Endodermal cell (in vitro differentiated cells): ENCODE measurements around the gene TEDC2. TPM values are rescaled to one million over a fixed set of nuclear protein-coding genes. Genes with fewer than 3 reads are reported as not detected.

Experiments used
- DNase-seq: peaks from one replicate; pipeline ENCODE4 v3.0.0-alpha.2; 2017
- H3K27ac ChIP-seq: 2 replicates; pipeline ENCODE4 v1.5.1; 2013; ENCODE audit warnings: mild to moderate bottlenecking, low read depth, low read length, moderate library complexity
- H3K27me3 ChIP-seq: 2 replicates; pipeline ENCODE4 v1.6.1; 2013; ENCODE audit warnings: mild to moderate bottlenecking, low read length, moderate library complexity; ENCODE audit not compliant: insufficient read depth, control insufficient read depth, poor library complexity, severe bottlenecking
- H3K36me3 ChIP-seq: 2 replicates; pipeline ENCODE4 v1.7.0; 2013; ENCODE audit warnings: mild to moderate bottlenecking, low read length, moderate library complexity; ENCODE audit not compliant: control insufficient read depth, insufficient read depth
- H3K4me1 ChIP-seq: one replicate; pipeline ENCODE4 v1.7.0; 2013; ENCODE audit warnings: low read length; ENCODE audit not compliant: control insufficient read depth, insufficient read depth
- H3K4me3 ChIP-seq: 2 replicates; pipeline ENCODE4 v1.5.1; 2013; ENCODE audit warnings: mild to moderate bottlenecking, low read length, moderate library complexity
- H3K9ac ChIP-seq: 2 replicates; pipeline ENCODE4 v1.6.1; 2013; ENCODE audit warnings: mild to moderate bottlenecking, low read length, moderate library complexity; ENCODE audit not compliant: poor library complexity, severe bottlenecking; ENCODE audit errors: extremely low read depth
- H3K9me3 ChIP-seq: 2 replicates; pipeline ENCODE4 v1.6.1; 2013; ENCODE audit warnings: mild to moderate bottlenecking, low read length, moderate library complexity; ENCODE audit not compliant: control insufficient read depth
- H3K27ac Mint-ChIP-seq: 2 replicates; pipeline ENCODE4 v1.8.0; 2020; ENCODE audit warnings: mixed read lengths
- H3K27me3 Mint-ChIP-seq: 2 replicates; pipeline ENCODE4 v1.8.0; 2021; ENCODE audit warnings: mild to moderate bottlenecking, mixed read lengths; ENCODE audit not compliant: insufficient read depth
- H3K36me3 Mint-ChIP-seq: 2 replicates; pipeline ENCODE4 v1.8.0; 2020; ENCODE audit warnings: low read depth, mixed read lengths
- H3K4me1 Mint-ChIP-seq: 2 replicates; pipeline ENCODE4 v1.8.0; 2020; ENCODE audit warnings: mixed read lengths
- H3K4me3 Mint-ChIP-seq: 2 replicates; pipeline ENCODE4 v1.8.0; 2020; ENCODE audit warnings: mild to moderate bottlenecking, moderate library complexity, mixed read lengths
- H3K9me3 Mint-ChIP-seq: 2 replicates; pipeline ENCODE4 v1.8.0; 2020; ENCODE audit warnings: mild to moderate bottlenecking, mixed read lengths
- CTCF ChIP-seq: fragments of 200-600 bp; sonication (generic); conservative IDR thresholded peaks from 2 replicates; pipeline ENCODE4 v1.5.0; 2021; ENCODE audit warnings: antibody characterized with exemption, mild to moderate bottlenecking
- WGBS, 2 experiments: methylation state at CpG; one replicate each; pipeline versions ENCODE4 v1.1.5 to v1.1.7; 2013; ENCODE audit warnings: missing lambda C conversion rate in 2 of 2, mixed read lengths in 1 of 2; ENCODE audit not compliant: insufficient coverage in 1 of 2, insufficient read length in 1 of 2; 5-methylcytosine and 5-hydroxymethylcytosine counted together
- total RNA-seq, 2 donors: library from RNA; stranded (reverse); fragmentation: NEBNext Ultra II Directional in 1 of 2; extraction: Animal tissue kit (Norgen Biotek cat#: 25700) in 1 of 2; gene quantifications; 2 replicates in 1 of 2; 3 replicates in 1 of 2; pipeline ENCODE4 v1.2.1, GENCODE V29; 2021

TEDC2 gene
- total RNA-seq, 2 donors from 2014 or later = 44.0 to 57.6 TPM

- H3K9ac ChIP-seq = no peak overlapping the region
- DNase-seq = peak; percentile 35
- no peaks in the 10 kb centered on the region for H3K36me3 ChIP-seq
- no peaks in the 10 kb centered on the region for H3K36me3 Mint-ChIP-seq
- H3K27ac ChIP-seq = peak overlapping the region; percentile 24
- H3K9me3 Mint-ChIP-seq = no peaks in the 10 kb centered on the region
- TF ChIP-seq CTCF = no peak
- no peak overlapping the region for H3K4me3 Mint-ChIP-seq
- no peak overlapping the region for H3K4me3 ChIP-seq
- no peaks in the 10 kb centered on the region for H3K9me3 ChIP-seq
- H3K4me1 ChIP-seq = no peaks in the 10 kb centered on the region
- 94 to 95% methylated on average over 5 to 12 of the region's 15 CpGs for WGBS, 2 experiments
- no peak overlapping the region for H3K27ac Mint-ChIP-seq
- H3K27me3 Mint-ChIP-seq = no peaks in the 10 kb centered on the region
- peaks cover 3% of the 10 kb centered on the region for H3K4me1 Mint-ChIP-seq
- H3K27me3 ChIP-seq = no peaks in the 10 kb centered on the region
Observed at GRCh38 chr16:2487903-2488531, 28.1 kb downstream of the TEDC2 start.

- H3K27ac ChIP-seq = no peak overlapping the region
- H3K4me3 Mint-ChIP-seq = no peak overlapping the region
- no peak for DNase-seq
- H3K36me3 Mint-ChIP-seq = no peaks in the 10 kb centered on the region
- 94 to 96% methylated on average over 14 to 16 of the region's 16 CpGs for WGBS, 2 experiments
- no peak for TF ChIP-seq CTCF
- H3K27me3 ChIP-seq = no peaks in the 10 kb centered on the region
- H3K9me3 Mint-ChIP-seq = no peaks in the 10 kb centered on the region
- no peak overlapping the region for H3K4me3 ChIP-seq
- no peaks in the 10 kb centered on the region for H3K9me3 ChIP-seq
- H3K36me3 ChIP-seq = no peaks in the 10 kb centered on the region
- H3K4me1 ChIP-seq = no peaks in the 10 kb centered on the region
- H3K27ac Mint-ChIP-seq = no peak overlapping the region
- peaks cover 3% of the 10 kb centered on the region for H3K4me1 Mint-ChIP-seq
- no peaks in the 10 kb centered on the region for H3K27me3 Mint-ChIP-seq
- no peak overlapping the region for H3K9ac ChIP-seq
Observed at GRCh38 chr16:2489581-2489980, 29.7 kb downstream of the TEDC2 start.

- 96 to 98% methylated on average over 13 to 23 of the region's 23 CpGs for WGBS, 2 experiments
- Histone ChIP-seq H3K4me1 (no peaks in the 10 kb centered on the region), H3K36me3 (no peaks in the 10 kb centered on the region), H3K27me3 (no peaks in the 10 kb centered on the region), H3K4me3 (no peak overlapping the region), H3K27ac (no peak overlapping the region), H3K9ac (no peak overlapping the region), H3K9me3 (no peaks in the 10 kb centered on the region)
- no peak for TF ChIP-seq CTCF
- Mint-ChIP-seq H3K36me3 (no peaks in the 10 kb centered on the region), H3K27ac (no peak overlapping the region), H3K27me3 (no peaks in the 10 kb centered on the region), H3K4me3 (no peak overlapping the region), H3K9me3 (no peaks in the 10 kb centered on the region), H3K4me1 (no peaks in the 10 kb centered on the region)
- no peak for DNase-seq
Observed at GRCh38 chr16:2490190-2491105, 30.5 kb downstream of the TEDC2 start.
